Kidney epithelial cell (primary cell): ENCODE measurements around the gene ELAVL2. TPM values are rescaled to one million over a fixed set of nuclear protein-coding genes. Genes with fewer than 3 reads are reported as not detected.

ENCODE experiments used
- DNase-seq: peaks from one replicate; pipeline ENCODE4 v3.0.0-alpha.2; 2010; ENCODE audit warnings: low read depth
- H3K27me3 ChIP-seq: 2 replicates; pipeline ENCODE4 v1.6.0; 2011; ENCODE audit warnings: low read length; ENCODE audit not compliant: control insufficient read depth, insufficient read depth
- H3K36me3 ChIP-seq: 2 replicates; pipeline ENCODE4 v1.5.1; 2011; ENCODE audit warnings: low read length; ENCODE audit not compliant: control insufficient read depth, insufficient read depth
- H3K4me3 ChIP-seq: 2 replicates; pipeline ENCODE4 v1.5.1; 2011; ENCODE audit warnings: low read depth, mild to moderate bottlenecking, control low read depth, low read length
- CTCF ChIP-seq: IDR thresholded peaks from 2 replicates; pipeline ENCODE4 v1.5.1; 2011; ENCODE audit warnings: mild to moderate bottlenecking, moderate library complexity, low read length, control low read depth, inconsistent platforms; ENCODE audit not compliant: insufficient read depth, poor library complexity, severe bottlenecking
- total RNA-seq: library from RNA; depleted of rRNA; stranded (reverse); fragments of >200 nt; gene quantifications from 2 replicates; pipeline ENCODE4 v1.2.3, GENCODE V29; 2015

ELAVL2 gene
- total RNA-seq, 1 donor from 2014 or later: 0.92 TPM

DNA sequence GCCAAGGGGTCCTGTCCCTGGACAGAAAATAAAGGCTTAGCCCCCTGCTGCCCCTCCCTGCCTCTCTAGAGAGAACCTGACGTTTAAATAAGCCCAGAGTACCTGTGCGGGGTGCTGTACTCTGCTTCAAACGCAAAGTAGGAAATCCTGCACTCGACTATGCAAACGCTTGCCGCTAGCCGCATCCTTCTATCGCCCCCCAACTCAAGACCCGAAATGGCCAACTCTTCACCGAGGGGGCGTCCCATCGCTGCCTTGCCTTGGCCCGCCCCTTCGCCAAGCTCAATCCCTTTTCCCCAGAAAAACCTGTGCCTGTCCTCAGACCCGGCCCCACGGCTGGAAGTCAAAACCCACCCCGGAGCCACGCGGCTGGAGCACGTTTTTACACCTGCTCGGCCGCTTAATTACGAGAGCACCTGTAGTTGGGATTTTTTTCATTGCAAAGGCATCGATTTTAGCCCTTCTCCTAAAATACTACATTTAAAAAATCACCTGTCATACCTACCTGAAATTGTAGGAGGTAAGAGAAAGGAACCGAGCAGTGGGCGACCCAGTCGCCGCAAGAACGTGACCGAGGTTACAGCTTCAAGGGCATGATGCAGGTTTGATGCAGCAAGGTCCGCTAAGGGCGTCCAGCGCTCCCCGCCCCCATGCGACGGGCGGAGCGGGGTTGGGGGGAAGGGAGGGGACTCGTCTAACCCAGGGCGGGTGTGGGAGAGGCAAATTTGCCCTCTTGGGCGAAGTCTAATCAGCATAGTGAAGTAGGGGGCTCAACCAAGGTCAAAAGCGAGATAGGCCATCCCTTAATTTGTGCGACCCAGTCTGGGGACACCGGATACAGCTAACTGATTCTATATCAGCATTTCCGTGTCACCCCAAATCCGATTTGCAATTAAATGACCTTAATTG, 3.5 kb downstream of the ELAVL2 start:
- Histone ChIP-seq H3K4me3 (no peak overlapping the region), H3K36me3 (no peaks in the 10 kb centered on the region), H3K27me3 (peaks cover 53% of the 10 kb centered on the region)
- TF ChIP-seq CTCF: no peak
- no peak for DNase-seq

- peaks cover 53% of the 10 kb centered on the region for H3K27me3 ChIP-seq
- H3K4me3 ChIP-seq: peak overlapping the region; percentile 22
- no peak for DNase-seq
These were observed 4.5 kb downstream of the ELAVL2 start for GRCh38 chr9:23821375-23822181.

GRCh38 chr9:23820451-23821374, 5.3 kb downstream of the ELAVL2 start:
- Histone ChIP-seq H3K4me3 (peak overlapping the region; percentile 22), H3K27me3 (peaks cover 53% of the 10 kb centered on the region), H3K36me3 (no peaks in the 10 kb centered on the region)
- no peak for DNase-seq
- TF ChIP-seq CTCF: no peak

More at GRCh38 chr9:23821375-23822181, 4.5 kb downstream of the ELAVL2 start:
- TF ChIP-seq CTCF: no peak
- H3K36me3 ChIP-seq: no peaks in the 10 kb centered on the region

DNA sequence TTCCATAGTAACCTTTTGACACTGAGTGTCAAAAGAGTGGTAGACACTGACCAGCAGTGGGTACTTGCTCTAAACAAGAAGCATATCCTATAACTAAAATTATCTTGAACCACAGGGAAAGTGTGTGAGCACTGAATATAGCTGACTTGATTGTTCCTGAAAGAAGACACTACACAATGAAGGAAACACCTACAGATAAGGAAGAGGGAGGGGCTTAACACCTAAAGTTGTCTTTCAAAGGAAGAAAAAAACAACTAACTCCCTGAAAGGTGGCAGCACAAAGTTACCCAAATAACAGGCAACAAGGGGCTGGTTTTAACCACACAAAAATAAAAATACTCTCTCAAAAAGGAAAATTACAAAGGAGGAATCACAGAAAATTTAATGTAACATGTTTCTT, 6.6 kb downstream of the ELAVL2 start:
- Histone ChIP-seq H3K27me3 (peaks cover 44% of the 10 kb centered on the region), H3K4me3 (no peak overlapping the region), H3K36me3 (no peaks in the 10 kb centered on the region)
- DNase-seq: no peak
- TF ChIP-seq CTCF: no peak

- no peak for TF ChIP-seq CTCF
- no peak for DNase-seq
- Histone ChIP-seq H3K4me3 (no peak overlapping the region), H3K36me3 (no peaks in the 10 kb centered on the region), H3K27me3 (peaks cover under 1% of the 10 kb centered on the region)
These were observed 11.8 kb downstream of the ELAVL2 start for GRCh38 chr9:23814243-23814642.
